ENCODE data around the gene TTC29.
"Not testable (repeated sequence)": the region's sequence is repeated elsewhere in the genome, so short reads cannot be mapped to it uniquely, and the experiment has no call there.

Gene TTC29

DNA sequence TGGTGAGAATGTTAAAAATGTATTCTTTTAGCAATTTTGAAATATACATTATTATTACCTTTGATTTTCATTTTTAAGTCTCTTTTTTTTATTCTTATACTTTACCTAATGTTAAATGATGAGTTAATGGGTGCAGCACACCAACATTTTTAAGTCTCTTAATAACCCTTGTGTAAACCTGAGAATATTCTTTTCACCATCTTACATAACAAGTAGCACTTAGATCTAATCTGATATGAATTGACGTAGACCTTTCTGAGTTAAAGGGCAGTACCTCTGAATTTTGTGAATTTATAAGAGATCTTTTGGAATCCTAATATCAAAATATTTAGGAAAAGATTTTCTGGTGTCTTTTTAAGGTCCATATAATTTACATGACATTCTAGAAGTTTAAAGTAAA, 110.6 kb downstream of the TTC29 start:
- no peaks in the 10 kb centered on the region for H3K36me3 Mint-ChIP-seq
- H3K9me3 Mint-ChIP-seq, result no peaks in the 10 kb centered on the region
- H3K27me3 Mint-ChIP-seq, result no peaks in the 10 kb centered on the region
- DNase-seq, result no peak
- CTCF ChIA-PET, result no interaction called here
- H3K27ac Mint-ChIP-seq, result no peak overlapping the region
- H3K4me1 Mint-ChIP-seq, result no peaks in the 10 kb centered on the region
- no peak overlapping the region for H3K4me3 Mint-ChIP-seq

DNA sequence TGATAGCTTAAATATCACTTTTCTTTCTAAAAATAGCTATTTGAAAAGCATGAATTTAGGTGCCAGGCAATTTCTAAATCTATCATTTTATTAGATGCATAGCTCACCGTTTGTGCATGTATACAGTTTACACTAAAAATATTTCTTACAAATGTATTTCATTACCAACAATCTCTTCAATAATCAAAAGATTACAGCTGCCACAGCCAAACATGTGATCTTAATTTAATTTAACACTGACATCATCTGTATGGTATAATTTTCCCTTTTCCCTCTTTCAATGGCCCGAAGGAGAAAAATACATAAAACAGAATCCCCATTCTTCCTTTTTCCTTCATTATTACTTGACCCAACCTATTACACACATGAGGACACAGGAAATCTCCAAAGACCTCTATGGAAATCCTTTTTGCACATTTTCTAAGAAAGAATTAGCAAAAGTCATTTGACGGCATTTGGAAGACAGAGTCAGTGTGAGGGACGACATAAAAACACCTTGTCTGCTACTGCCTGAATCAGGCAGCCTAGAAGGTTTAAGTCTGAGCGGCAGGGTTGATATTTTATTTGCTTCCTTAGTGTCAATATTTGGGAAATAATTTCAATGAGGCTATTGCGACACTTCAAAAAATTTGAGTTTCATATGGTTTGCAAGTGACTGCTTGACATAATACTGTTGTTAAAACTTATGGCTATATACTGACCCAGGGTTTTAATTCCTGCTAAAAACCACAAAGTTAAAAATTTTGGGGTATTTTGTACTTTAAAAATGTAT, 111.2 kb downstream of the TTC29 start:
- Mint-ChIP-seq H3K27ac (no peak overlapping the region), H3K36me3 (no peaks in the 10 kb centered on the region), H3K4me1 (no peaks in the 10 kb centered on the region), H3K4me3 (no peak overlapping the region), H3K27me3 (no peaks in the 10 kb centered on the region), H3K9me3 (no peaks in the 10 kb centered on the region)
- CTCF ChIA-PET, result no interaction called here
- DNase-seq, result no peak

DNA sequence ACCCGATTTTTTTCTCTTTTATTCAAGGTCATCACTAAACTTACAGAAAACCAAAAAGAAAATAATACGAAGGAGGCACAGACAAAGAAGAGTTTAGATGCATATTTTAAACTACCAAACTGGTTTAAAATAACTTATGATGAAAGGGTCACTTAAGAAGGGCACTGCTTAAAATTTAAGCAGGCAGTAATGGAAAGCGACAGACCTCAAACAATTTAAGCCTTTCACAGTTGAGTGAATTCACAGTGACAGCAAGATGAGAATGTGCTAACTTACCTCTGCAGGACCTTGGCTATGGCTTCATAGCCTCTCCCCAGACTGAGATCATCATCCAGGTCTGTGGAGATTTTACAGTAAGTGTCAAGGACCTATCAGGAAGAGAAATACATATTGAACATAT, 112.1 kb downstream of the TTC29 start:
- Mint-ChIP-seq H3K9me3 (no peaks in the 10 kb centered on the region), H3K4me3 (no peak overlapping the region), H3K27ac (no peak overlapping the region), H3K36me3 (no peaks in the 10 kb centered on the region), H3K27me3 (no peaks in the 10 kb centered on the region), H3K4me1 (no peaks in the 10 kb centered on the region)
- no peak for DNase-seq
- CTCF ChIA-PET, result no interaction called here

DNA sequence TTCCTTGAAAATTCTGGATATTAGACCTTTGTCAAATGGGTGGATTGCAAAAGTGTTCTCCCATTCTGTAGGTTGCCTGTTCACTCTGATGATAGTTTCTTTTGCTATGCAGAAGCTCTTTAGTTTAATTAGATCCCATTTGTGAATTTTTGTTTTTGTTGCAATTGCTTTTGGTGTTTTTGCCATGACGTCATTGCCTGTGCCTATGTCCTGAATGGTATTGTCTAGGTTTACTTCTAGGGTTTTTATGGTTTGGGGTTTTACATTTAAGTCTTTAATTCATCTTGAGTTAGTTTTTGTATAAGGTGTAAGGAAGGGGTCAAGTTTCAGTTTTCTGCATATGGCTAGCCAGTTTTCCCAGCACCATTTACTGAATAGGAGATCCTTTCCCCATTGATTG, 122.7 kb downstream of the TTC29 start:
- DNase-seq, H3K36me3 Mint-ChIP-seq, CTCF ChIA-PET, H3K9me3 Mint-ChIP-seq, H3K4me3 Mint-ChIP-seq, H3K27me3 Mint-ChIP-seq, H3K27ac Mint-ChIP-seq, H3K4me1 Mint-ChIP-seq: not testable (repeated sequence)

DNA sequence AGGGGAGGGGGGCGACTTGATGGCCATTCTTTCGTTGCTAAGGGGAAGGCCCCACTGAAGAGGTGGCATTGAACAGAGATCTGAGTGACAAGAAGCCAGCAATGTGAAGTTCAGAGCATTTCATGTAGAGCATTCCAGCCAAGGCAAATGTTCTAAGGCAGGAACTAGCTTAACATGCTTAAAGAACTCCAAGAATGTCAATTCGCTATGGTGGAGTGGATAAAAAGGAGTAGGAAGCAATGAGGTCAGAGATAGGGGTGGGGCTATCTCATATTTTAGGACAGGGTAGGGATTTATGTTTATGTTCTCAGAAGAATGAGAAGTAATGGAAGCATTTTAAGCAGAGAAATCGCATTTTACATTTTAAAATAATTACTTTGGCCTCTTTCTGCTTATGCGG, 130.9 kb downstream of the TTC29 start:
- Mint-ChIP-seq H3K4me1 (no peaks in the 10 kb centered on the region), H3K27ac (no peak overlapping the region), H3K36me3 (no peaks in the 10 kb centered on the region), H3K9me3 (no peaks in the 10 kb centered on the region), H3K4me3 (no peak overlapping the region), H3K27me3 (no peaks in the 10 kb centered on the region)
- CTCF ChIA-PET, result interaction anchor here (0.5 kb wide), 1 partner anchor 259 kb away, joined by 3 read pairs; no protein-coding TSS in a partner anchor
- DNase-seq, result no peak

DNA sequence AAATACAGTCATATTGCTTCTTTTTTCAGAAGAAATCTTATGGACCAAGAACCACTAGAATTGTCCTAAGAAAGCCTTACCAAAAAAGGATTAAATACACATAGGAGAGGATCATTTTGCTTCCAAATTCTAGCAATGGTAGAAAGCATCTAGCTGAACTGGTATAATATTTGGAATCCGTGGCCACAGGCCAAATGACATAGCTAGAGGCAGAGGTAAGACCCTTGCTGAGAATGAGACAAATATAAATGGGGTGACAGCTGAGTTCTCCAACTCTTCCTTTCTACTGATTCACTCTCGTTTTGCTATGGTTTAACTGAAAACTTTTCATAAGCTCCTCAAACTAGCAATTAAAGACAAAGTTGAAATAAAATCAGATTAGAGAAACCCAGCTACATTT, 150.0 kb downstream of the TTC29 start:
- H3K4me1 Mint-ChIP-seq, result no peaks in the 10 kb centered on the region
- CTCF ChIA-PET, result no interaction called here
- no peaks in the 10 kb centered on the region for H3K36me3 Mint-ChIP-seq
- DNase-seq, result no peak
- no peak overlapping the region for H3K27ac Mint-ChIP-seq
- no peak overlapping the region for H3K4me3 Mint-ChIP-seq
- H3K9me3 Mint-ChIP-seq, result no peaks in the 10 kb centered on the region
- no peaks in the 10 kb centered on the region for H3K27me3 Mint-ChIP-seq

DNA sequence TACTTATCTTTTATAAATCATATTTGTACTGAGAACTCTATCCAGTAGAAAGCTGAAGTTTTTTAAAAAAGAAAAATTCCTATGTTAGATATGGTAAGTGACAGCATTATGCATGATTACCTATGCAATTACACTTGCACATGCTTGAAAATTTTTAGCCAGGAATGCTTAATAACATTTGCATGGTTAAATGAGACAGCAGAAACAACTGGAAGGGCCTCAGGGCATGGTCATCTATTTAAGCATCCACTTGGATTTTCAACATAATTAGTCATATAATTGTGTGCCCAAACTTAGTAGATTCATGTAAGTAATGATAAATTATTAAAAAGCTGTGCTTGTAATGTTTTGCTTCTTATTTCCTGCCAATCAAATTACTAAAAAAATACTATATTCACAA, 151.9 kb downstream of the TTC29 start:
- CTCF ChIA-PET, result no interaction called here
- DNase-seq, result no peak
- Mint-ChIP-seq H3K4me3 (no peak overlapping the region), H3K9me3 (no peaks in the 10 kb centered on the region), H3K27me3 (no peaks in the 10 kb centered on the region), H3K4me1 (no peaks in the 10 kb centered on the region), H3K36me3 (no peaks in the 10 kb centered on the region), H3K27ac (no peak overlapping the region)

DNA sequence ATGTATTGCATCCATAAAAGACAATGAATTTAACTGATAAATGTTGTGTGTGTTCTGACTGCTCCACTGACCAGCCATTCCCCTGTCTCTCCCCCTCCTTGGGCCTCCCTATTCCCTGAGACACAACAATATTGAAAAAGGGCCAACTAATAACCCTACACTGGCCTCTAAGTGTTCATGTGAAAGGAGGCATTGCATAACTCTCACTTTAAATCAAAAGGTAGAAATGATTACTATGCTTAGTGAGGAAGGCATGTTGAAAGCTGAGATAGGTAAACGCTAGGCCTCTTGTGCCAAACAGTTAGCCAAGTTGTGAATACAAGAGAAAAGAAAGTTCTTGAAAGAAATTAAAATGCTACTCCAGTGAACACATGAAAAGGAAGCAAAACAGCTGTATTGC, 154.2 kb downstream of the TTC29 start:
- no peak overlapping the region for H3K4me3 Mint-ChIP-seq
- H3K4me1 Mint-ChIP-seq, result no peaks in the 10 kb centered on the region
- H3K27ac Mint-ChIP-seq, result no peak overlapping the region
- no peaks in the 10 kb centered on the region for H3K36me3 Mint-ChIP-seq
- DNase-seq, result no peak
- CTCF ChIA-PET, result no interaction called here
- H3K27me3 Mint-ChIP-seq, result no peaks in the 10 kb centered on the region
- no peaks in the 10 kb centered on the region for H3K9me3 Mint-ChIP-seq

DNA sequence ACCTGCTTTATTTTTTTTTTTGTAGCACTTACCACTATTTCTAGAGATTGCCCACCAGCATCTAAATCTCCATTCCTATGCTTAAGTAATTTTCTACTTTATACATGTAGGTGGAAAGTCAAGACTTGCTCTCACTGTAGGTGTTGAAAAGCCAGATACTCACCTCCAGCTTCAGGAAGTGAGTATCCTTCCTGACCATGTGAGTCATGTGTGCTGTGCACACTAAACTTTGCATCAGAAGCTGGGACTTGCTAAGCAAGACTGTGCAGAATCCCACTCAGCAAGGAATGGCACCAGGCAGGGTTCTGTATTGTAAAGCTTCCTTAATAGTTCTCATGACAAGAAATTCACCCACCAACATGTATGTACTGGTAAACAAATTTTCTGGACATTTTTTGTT, 155.1 kb downstream of the TTC29 start:
- Mint-ChIP-seq H3K4me3 (no peak overlapping the region), H3K36me3 (no peaks in the 10 kb centered on the region), H3K9me3 (no peaks in the 10 kb centered on the region), H3K27ac (no peak overlapping the region), H3K27me3 (no peaks in the 10 kb centered on the region), H3K4me1 (no peaks in the 10 kb centered on the region)
- DNase-seq, result no peak
- CTCF ChIA-PET, result no interaction called here

DNA sequence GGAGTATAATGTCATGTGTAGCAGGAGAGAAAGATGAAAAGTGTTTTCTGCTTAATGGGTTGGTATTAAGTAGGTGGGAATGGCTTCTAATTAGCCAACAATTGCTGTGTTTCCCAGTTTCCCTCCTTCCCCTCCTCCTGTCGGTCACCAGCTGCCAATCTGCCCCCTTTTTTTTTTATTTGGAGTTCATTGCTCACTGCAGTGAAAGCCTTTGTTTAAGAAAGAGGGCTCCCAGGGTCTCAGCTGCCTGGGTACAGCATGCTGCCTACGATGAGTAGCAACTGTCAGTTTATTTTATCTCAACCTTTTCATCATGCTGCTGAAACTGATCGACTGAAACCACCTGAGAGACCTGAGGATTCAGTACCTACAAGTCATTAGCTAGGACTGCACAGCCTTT, 157.9 kb downstream of the TTC29 start:
- no peaks in the 10 kb centered on the region for H3K9me3 Mint-ChIP-seq
- CTCF ChIA-PET, result no interaction called here

DNA sequence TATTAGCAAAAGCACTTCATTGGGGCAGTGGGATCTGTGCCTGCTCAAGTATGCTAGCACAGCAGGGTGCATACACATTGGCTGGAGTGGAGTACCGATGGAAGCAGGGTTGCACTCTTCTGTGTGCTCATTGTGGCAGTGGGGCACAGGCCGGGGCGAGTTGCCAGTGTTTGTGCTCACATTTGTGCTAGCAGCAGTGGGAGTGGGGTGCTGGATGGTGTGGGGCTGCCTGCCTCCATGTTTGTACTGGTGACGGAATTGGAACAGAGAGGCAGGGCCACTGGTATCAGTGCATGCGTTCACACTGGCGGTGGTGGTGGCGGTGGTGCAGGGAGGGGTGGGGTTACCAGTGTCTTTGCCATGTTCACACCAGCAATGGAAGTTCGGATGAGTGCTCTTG, 169.0 kb downstream of the TTC29 start:
- CTCF ChIA-PET, result no interaction called here
- Mint-ChIP-seq H3K4me1 (no peaks in the 10 kb centered on the region), H3K27me3 (no peaks in the 10 kb centered on the region)

More for the DNA sequence above, 157.9 kb downstream of the TTC29 start:
- Mint-ChIP-seq H3K36me3 (no peaks in the 10 kb centered on the region), H3K27ac (no peak overlapping the region), H3K4me1 (no peaks in the 10 kb centered on the region), H3K4me3 (no peak overlapping the region), H3K27me3 (no peaks in the 10 kb centered on the region)
- no peak for DNase-seq

DNA sequence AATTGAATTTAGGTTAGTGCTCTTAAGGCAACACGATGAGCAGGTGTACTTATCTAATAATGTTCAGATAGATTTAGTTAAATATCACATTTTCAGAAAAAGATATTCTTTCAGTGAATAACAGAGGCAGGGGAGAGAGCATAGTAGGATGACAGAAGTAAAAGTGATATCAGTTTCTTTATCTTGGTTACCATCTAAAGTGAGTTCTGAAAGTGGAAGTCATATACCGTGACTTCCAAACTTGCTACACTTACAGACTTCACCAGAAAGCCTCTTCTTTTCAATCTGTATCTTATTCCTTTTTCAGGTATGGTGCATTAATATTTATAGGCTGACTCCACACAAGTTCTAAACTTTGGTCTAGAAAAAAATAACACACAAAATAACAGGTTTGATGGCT, 182.1 kb downstream of the TTC29 start:
- Mint-ChIP-seq H3K9me3 (no peaks in the 10 kb centered on the region), H3K27me3 (no peaks in the 10 kb centered on the region), H3K36me3 (no peaks in the 10 kb centered on the region), H3K4me3 (no peak overlapping the region), H3K4me1 (no peaks in the 10 kb centered on the region), H3K27ac (no peak overlapping the region)
- no peak for DNase-seq
- CTCF ChIA-PET, result no interaction called here

More for the DNA sequence above, 169.0 kb downstream of the TTC29 start:
- H3K9me3 Mint-ChIP-seq, result no peaks in the 10 kb centered on the region
- no peak overlapping the region for H3K4me3 Mint-ChIP-seq
- H3K27ac Mint-ChIP-seq, result no peak overlapping the region
- no peaks in the 10 kb centered on the region for H3K36me3 Mint-ChIP-seq
- no peak for DNase-seq

DNA sequence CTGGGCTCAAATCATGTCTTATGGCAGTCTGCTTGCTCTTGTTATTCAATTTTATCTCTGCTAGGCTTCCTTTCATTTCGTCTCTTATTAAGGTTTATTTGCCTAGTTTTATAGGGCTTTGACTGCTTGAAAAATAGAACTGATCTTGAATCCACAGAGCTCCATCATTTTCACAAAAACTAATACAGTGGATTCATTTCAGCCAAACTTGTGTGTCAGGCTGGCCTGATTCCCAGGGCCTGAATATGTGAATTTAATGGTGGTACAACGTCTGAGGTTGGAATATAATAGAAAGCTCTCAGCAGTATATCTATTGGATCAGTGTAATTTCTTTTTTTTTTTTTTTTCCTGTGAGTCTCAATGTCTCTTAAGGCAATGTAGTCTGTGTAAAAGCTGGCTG, 183.6 kb downstream of the TTC29 start:
- CTCF ChIA-PET, result no interaction called here

DNA sequence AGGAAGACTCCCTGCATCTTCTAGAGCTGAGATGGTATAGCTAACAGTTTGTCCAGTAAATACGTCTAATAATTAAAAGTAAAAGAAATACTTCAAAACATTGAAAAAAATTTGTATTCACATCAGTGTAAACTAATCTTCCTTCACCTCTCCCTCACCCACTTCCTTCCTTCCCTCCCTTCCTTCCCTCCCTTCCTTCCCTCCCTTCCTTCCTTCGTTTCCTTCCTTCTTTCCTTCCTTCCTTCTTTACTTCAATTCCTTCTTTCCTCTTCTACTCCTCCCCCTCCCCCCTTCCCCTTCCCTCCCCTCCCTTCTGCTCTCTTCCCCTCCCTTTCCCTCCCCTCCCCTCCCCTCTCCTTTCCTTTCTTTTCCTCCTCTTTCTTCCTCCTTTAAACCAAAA, 203.2 kb downstream of the TTC29 start:
- DNase-seq, result no peak
- CTCF ChIA-PET, result no interaction called here
- Mint-ChIP-seq H3K9me3 (no peaks in the 10 kb centered on the region), H3K27ac (no peak overlapping the region), H3K4me1 (no peaks in the 10 kb centered on the region), H3K36me3 (no peaks in the 10 kb centered on the region), H3K27me3 (no peaks in the 10 kb centered on the region), H3K4me3 (no peak overlapping the region)

More for the DNA sequence above, 183.6 kb downstream of the TTC29 start:
- no peaks in the 10 kb centered on the region for H3K36me3 Mint-ChIP-seq
- no peak overlapping the region for H3K4me3 Mint-ChIP-seq
- H3K27ac Mint-ChIP-seq, result no peak overlapping the region
- H3K4me1 Mint-ChIP-seq, result no peaks in the 10 kb centered on the region
- no peak for DNase-seq
- H3K9me3 Mint-ChIP-seq, result no peaks in the 10 kb centered on the region
- no peaks in the 10 kb centered on the region for H3K27me3 Mint-ChIP-seq

DNA sequence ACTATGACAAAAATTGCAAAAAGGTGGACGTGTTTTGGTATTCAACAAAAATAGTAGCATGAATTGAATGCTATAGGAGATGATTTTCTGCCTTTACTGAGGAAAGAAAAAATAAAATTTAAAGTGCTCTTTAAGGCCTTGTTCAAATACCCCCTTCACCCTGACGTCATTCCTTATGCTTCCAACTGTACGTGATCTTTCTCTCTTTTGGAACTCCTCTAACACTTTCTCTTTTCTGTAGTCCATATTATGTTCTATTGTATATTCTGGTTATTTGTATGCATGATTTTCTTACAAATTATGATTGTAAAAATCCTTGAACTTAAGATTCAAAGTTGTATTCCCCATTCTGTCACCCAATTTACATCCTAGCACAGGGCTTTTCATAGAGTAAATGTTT, 206.5 kb downstream of the TTC29 start:
- no peaks in the 10 kb centered on the region for H3K36me3 Mint-ChIP-seq
- H3K4me1 Mint-ChIP-seq, result no peaks in the 10 kb centered on the region
- H3K9me3 Mint-ChIP-seq, result no peaks in the 10 kb centered on the region
- no peak overlapping the region for H3K27ac Mint-ChIP-seq
- H3K27me3 Mint-ChIP-seq, result no peaks in the 10 kb centered on the region
- no peak overlapping the region for H3K4me3 Mint-ChIP-seq
- CTCF ChIA-PET, result no interaction called here
- DNase-seq, result no peak

DNA sequence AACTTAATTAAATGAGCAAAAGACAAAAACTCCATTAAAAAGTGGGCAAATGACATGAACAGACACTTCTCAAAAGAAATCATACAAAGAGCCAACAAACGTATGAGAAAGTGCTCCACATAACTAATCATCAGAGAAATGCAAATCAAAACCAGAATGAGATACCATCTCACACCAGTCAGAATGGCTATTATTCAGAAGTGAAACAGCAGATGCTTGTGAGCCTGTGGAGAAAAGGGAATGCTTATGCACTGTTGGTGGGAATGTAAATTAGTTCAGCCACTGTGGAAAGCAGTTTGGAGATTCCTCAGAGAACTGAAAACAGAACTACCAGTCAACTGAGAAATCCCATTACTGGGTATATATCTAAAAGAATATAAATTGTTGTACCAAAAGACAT, 222.1 kb downstream of the TTC29 start:
- CTCF ChIA-PET, H3K9me3 Mint-ChIP-seq, H3K4me3 Mint-ChIP-seq, H3K4me1 Mint-ChIP-seq, H3K27ac Mint-ChIP-seq, H3K36me3 Mint-ChIP-seq, H3K27me3 Mint-ChIP-seq, DNase-seq: not testable (repeated sequence)
